Lung (tissue), 12 donors: ENCODE data around the gene CLDN9. TPM values are rescaled to one million over a fixed set of nuclear protein-coding genes. Genes with fewer than 3 reads are reported as not detected.

Experiments used
- ATAC-seq: fragments of 200-7000 bp; cut with Tn5 transposase; one replicate; pipeline ENCODE4 v1.9.1; 2020; ENCODE audit warnings: moderate number of reproducible peaks; ENCODE audit not compliant: insufficient read depth, low FRiP score
- DNase-seq, 3 donors: peaks; one replicate each; pipeline ENCODE4 v3.0.0-alpha.2; 2013 to 2017
- H3K27ac ChIP-seq, 2 donors: one replicate each; pipeline ENCODE4 v1.5.1; 2013; ENCODE audit warnings: mild to moderate bottlenecking in 2 of 2, moderate library complexity in 2 of 2, control low read depth in 1 of 2, inconsistent platforms in 1 of 2, low read depth in 1 of 2, low read length in 1 of 2
- H3K27me3 ChIP-seq, 3 donors: one replicate each; pipeline ENCODE4 v1.5.1; 2013; ENCODE audit warnings: low read length in 2 of 3; ENCODE audit not compliant: control insufficient read depth in 3 of 3, insufficient read depth in 3 of 3
- H3K36me3 ChIP-seq, 4 donors: one replicate each; pipeline ENCODE4 v1.5.1; 2013; ENCODE audit warnings: low read length in 4 of 4, mild to moderate bottlenecking in 1 of 4, moderate library complexity in 1 of 4; ENCODE audit not compliant: control insufficient read depth in 4 of 4, insufficient read depth in 4 of 4
- H3K4me1 ChIP-seq, 5 donors: one replicate each; pipeline ENCODE4 v1.5.1; 2013; ENCODE audit warnings: low read length in 5 of 5, mild to moderate bottlenecking in 2 of 5, moderate library complexity in 1 of 5; ENCODE audit not compliant: control insufficient read depth in 5 of 5, insufficient read depth in 5 of 5
- H3K4me3 ChIP-seq: one replicate; pipeline ENCODE4 v1.5.1; 2013; ENCODE audit warnings: mild to moderate bottlenecking, control low read depth, moderate library complexity
- H3K9ac ChIP-seq, 2 donors: one replicate each; pipeline ENCODE4 v1.5.1; 2013; ENCODE audit warnings: low read length in 2 of 2, control low read depth in 1 of 2; ENCODE audit not compliant: insufficient read depth in 1 of 2
- H3K9me3 ChIP-seq, 4 donors: one replicate each; pipeline ENCODE4 v1.5.1; 2013; ENCODE audit warnings: low read length in 3 of 4, mild to moderate bottlenecking in 1 of 4, moderate library complexity in 1 of 4; ENCODE audit not compliant: control insufficient read depth in 4 of 4, insufficient read depth in 3 of 4
- CTCF ChIP-seq: IDR thresholded peaks from 2 replicates; pipeline ENCODE4 v1.5.1; 2012; ENCODE audit warnings: mild to moderate bottlenecking; ENCODE audit errors: control extremely low read depth, extremely low read depth
- WGBS, 2 donors: extraction: QIAGEN DNeasy Blood & Tissue Kit; methylation state at CpG; one replicate each; pipeline ENCODE4 v1.1.7; 2013; 5-methylcytosine and 5-hydroxymethylcytosine counted together
- polyA plus RNA-seq, 2 donors: library from polyadenylated mRNA; stranded (reverse); fragments of 200-250 nt; gene quantifications; one replicate each; pipeline ENCODE4 v1.2.1, GENCODE V29; 2013
- total RNA-seq, 2 donors: library from RNA; depleted of rRNA in 1 of 2; stranded (reverse); fragments of >200 nt in 1 of 2; gene quantifications; one replicate each; pipeline ENCODE4 v1.2.1, GENCODE V29; 2014 to 2021
- donor health status: control.
- donor health status: control.
- donor health status: Bipolar disorder and iron deficiency.
- donor health status: healthy.
- donor health status: DM: yes; HTN: yes; CAD: no.

CLDN9 gene
- total and polyA plus RNA-seq, 4 donors: 0.91 to 5.3 (median 1.3) TPM

- Histone ChIP-seq H3K4me3 (no peak overlapping the region), H3K4me1 (peaks cover 0 to 47% (median 5%) of the 10 kb centered on the region in 5 donors), H3K27ac (no peak overlapping the region), H3K27me3 (peaks cover 0 to 30% (median 28%) of the 10 kb centered on the region in 3 donors), H3K9ac (no peak overlapping the region), H3K9me3 (peaks cover 0 to 2% (median 0%) of the 10 kb centered on the region in 4 donors), H3K36me3 (no peaks in the 10 kb centered on the region)
- ATAC-seq (no peak), DNase-seq (no peak)
- 61 to 76% methylated on average over 27 of the region's 27 CpGs for WGBS, 2 donors
- TF ChIP-seq CTCF: no peak
These were observed 798 bp downstream of the CLDN9 start for GRCh38 chr16:3013491-3013951.

GRCh38 chr16:3013998-3014690 is 1.4 kb downstream of the CLDN9 start:
- no peak overlapping the region for H3K27ac ChIP-seq
- peaks cover 0 to 45% (median 5%) of the 10 kb centered on the region in 5 donors for H3K4me1 ChIP-seq
- peaks cover 0 to 29% (median 27%) of the 10 kb centered on the region in 3 donors for H3K27me3 ChIP-seq
- TF ChIP-seq CTCF: no peak
- H3K4me3 ChIP-seq: no peak overlapping the region
- H3K9me3 ChIP-seq: peaks cover 0 to 2% (median 0%) of the 10 kb centered on the region in 4 donors
- H3K9ac ChIP-seq: no peak overlapping the region
- DNase-seq (no peak), ATAC-seq (no peak)
- 63 to 71% methylated on average over 12 of the region's 12 CpGs for WGBS, 2 donors
- no peaks in the 10 kb centered on the region for H3K36me3 ChIP-seq

- H3K27ac ChIP-seq: no peak overlapping the region
- TF ChIP-seq CTCF: no peak
- DNase-seq: peak in 1 of 3 donors; percentile 57
- peaks cover 0 to 45% (median 8%) of the 10 kb centered on the region in 5 donors for H3K4me1 ChIP-seq
- H3K27me3 ChIP-seq: peaks cover 0 to 29% (median 27%) of the 10 kb centered on the region in 3 donors
- no peak overlapping the region for H3K4me3 ChIP-seq
- H3K36me3 ChIP-seq: no peaks in the 10 kb centered on the region
- WGBS, 2 donors: 86 to 89% methylated on average over 6 of the region's 6 CpGs
- peaks cover 0 to 2% (median 0%) of the 10 kb centered on the region in 4 donors for H3K9me3 ChIP-seq
- no peak for ATAC-seq
- no peak overlapping the region for H3K9ac ChIP-seq
These were observed 2.2 kb downstream of the CLDN9 start for GRCh38 chr16:3014971-3015370.
